Right atrium auricular region (tissue), 2 donors: ENCODE measurements around the gene TUBGCP2. TPM values are rescaled to one million over a fixed set of nuclear protein-coding genes. Genes with fewer than 3 reads are reported as not detected.

ENCODE experiments used
- DNase-seq: peaks from one replicate; pipeline ENCODE4 v3.0.0-alpha.2; 2019; ENCODE audit warnings: low spot score
- H3K27ac ChIP-seq, 2 donors: fragments of 200-600 bp; sonication (generic); 1 replicate in 1 of 2; 2 replicates in 1 of 2; pipeline ENCODE4 v1.5.1; 2016 to 2019
- H3K27me3 ChIP-seq, 2 donors: fragments of 200-600 bp; sonication (generic); one replicate each; pipeline versions ENCODE4 v1.5.1 to v1.6.0; 2017 to 2019
- H3K36me3 ChIP-seq: fragments of 200-600 bp; sonication (generic); one replicate; pipeline ENCODE4 v1.5.1; 2016
- H3K4me1 ChIP-seq, 2 donors: fragments of 200-600 bp; sonication (generic); one replicate each; pipeline versions ENCODE4 v1.5.1 to v1.6.0; 2017 to 2019
- H3K4me3 ChIP-seq, 2 donors: fragments of 200-600 bp; sonication (generic); 1 replicate in 1 of 2; 2 replicates in 1 of 2; pipeline ENCODE4 v1.5.1; 2017 to 2019; ENCODE audit warnings: mild to moderate bottlenecking in 1 of 2, moderate library complexity in 1 of 2
- H3K9me3 ChIP-seq, 2 donors: fragments of 200-600 bp; sonication (generic); one replicate each; pipeline ENCODE4 v1.5.1; 2019
- total RNA-seq, 2 donors: library from RNA; depleted of rRNA; stranded (reverse); fragments of >200 nt; gene quantifications; one replicate each; pipeline ENCODE4 v1.1.0, GENCODE V29; 2016
- TF ChIP-seq, protein P1 (sequence below), 2 donors: fragments of 200-600 bp; sonication (generic); IDR thresholded peaks; one replicate each; pipeline ENCODE4 v1.5.1; 2019; ENCODE audit warnings: antibody characterized with exemption in 2 of 2

The TUBGCP2 gene, protein sequence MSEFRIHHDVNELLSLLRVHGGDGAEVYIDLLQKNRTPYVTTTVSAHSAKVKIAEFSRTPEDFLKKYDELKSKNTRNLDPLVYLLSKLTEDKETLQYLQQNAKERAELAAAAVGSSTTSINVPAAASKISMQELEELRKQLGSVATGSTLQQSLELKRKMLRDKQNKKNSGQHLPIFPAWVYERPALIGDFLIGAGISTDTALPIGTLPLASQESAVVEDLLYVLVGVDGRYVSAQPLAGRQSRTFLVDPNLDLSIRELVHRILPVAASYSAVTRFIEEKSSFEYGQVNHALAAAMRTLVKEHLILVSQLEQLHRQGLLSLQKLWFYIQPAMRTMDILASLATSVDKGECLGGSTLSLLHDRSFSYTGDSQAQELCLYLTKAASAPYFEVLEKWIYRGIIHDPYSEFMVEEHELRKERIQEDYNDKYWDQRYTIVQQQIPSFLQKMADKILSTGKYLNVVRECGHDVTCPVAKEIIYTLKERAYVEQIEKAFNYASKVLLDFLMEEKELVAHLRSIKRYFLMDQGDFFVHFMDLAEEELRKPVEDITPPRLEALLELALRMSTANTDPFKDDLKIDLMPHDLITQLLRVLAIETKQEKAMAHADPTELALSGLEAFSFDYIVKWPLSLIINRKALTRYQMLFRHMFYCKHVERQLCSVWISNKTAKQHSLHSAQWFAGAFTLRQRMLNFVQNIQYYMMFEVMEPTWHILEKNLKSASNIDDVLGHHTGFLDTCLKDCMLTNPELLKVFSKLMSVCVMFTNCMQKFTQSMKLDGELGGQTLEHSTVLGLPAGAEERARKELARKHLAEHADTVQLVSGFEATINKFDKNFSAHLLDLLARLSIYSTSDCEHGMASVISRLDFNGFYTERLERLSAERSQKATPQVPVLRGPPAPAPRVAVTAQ
- total RNA-seq = 10 to 100 TPM; 22.1 to 30.4 TPM

DNA sequence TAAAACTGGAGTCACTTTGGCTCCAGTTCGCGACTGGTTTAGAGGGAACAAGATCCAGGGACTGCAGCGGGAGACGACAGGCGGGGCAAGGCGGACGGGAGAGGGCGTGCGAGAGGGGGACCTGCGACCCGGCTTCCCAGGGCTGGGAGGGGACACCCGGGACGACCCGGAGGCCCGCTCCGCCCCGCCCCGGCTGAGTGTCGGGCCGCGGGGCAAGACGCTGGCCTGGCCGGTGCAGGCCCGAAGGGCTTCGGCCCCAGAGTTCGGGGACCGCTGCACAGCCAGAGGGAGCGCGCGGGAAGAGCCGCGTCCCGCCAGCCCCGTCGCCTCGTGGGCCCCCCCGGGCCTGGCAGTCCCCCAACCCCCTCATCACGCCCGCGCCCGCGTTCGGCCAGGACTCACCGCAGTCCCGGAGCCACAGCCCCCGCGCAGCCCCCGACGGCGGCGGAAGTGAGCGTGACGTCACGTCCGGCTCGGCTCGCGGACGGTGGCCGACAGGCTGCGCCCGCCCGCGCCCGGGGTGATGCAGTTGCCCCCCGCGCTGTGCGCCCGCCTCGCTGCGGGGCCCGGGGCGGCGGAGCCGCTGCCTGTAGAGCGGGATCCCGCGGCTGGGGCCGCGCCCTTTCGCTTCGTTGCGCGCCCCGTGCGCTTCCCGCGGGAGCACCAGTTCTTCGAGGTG is at the start of gene TUBGCP2, which contains the start of gene ZNF511:
Gene TUBGCP2 (minus strand): TSS at position 452 of the 679 bp plus-strand sequence. CDS start 5,931 bp downstream, outside the sequence.
Gene ZNF511 (plus strand): TSS at position 494 of the 679 bp plus-strand sequence. CDS start 30 bp downstream, at position 524.
- TF ChIP-seq, protein P1, sequence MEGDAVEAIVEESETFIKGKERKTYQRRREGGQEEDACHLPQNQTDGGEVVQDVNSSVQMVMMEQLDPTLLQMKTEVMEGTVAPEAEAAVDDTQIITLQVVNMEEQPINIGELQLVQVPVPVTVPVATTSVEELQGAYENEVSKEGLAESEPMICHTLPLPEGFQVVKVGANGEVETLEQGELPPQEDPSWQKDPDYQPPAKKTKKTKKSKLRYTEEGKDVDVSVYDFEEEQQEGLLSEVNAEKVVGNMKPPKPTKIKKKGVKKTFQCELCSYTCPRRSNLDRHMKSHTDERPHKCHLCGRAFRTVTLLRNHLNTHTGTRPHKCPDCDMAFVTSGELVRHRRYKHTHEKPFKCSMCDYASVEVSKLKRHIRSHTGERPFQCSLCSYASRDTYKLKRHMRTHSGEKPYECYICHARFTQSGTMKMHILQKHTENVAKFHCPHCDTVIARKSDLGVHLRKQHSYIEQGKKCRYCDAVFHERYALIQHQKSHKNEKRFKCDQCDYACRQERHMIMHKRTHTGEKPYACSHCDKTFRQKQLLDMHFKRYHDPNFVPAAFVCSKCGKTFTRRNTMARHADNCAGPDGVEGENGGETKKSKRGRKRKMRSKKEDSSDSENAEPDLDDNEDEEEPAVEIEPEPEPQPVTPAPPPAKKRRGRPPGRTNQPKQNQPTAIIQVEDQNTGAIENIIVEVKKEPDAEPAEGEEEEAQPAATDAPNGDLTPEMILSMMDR (IDR thresholded peaks at IDR 0.05) = peak in 1 of 2 donors; percentile 17
- peak within 1 kb of the TSS; percentile 91 to 93 for H3K27ac ChIP-seq
- H3K9me3 ChIP-seq = no peaks in the 10 kb centered on the region
- H3K27me3 ChIP-seq = no peaks in the 10 kb centered on the region
- H3K4me1 ChIP-seq = peaks cover 0 to 31% of the 10 kb centered on the region in 2 donors
- peak; percentile 86 for DNase-seq
- H3K4me3 ChIP-seq = peak within 1 kb of the TSS; percentile 94 to 98
- H3K36me3 ChIP-seq = no peaks in the 10 kb centered on the region

DNA sequence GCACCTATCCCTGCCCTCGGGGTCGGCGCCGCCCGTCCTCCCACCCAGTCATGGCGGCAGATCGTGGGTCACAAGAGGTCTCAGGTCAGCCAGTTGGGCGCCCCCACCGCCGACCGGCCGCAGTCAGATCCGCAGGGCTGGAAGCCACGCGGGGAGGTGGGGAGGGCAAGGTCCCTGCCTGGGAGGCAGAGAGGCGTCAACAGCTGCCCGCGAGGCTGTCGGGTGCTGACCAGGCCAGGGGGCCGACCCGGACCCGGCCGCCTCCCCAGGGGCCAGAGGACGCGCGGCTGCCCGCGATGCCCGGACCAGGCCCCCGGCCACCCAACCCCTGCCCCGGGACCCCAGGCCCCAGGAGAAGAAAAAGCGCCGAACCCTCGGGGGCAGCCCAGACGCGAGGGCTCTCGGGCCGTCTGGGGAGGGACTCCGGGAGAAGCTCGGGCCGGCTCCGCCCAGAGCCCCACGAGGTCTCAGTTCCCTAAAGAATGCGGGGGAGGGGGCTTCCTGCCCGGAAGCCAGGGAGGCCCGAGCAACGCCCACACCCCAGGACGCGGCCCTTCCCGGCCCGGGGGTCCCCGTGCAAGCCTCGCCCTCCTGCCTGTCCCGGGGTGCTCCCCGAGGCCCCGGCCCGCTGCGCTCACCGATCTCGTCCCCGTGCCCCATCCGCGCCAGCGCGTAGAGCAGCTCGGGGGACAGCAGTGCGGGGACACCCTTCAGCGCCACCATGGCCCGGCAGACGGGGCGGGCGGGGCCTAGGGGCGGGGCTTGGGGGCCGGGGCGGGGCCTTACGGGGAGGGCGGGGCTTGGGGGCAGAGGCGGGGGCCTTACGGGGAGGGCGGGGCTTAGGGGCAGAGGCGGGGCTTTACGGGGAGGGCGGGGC is 48.9 kb upstream of the TUBGCP2 start, which contains the start of gene FUOM:
Gene FUOM (minus strand): TSS at position 735 of the 877 bp plus-strand sequence. CDS start 12 bp downstream, at position 723.
- no peaks in the 10 kb centered on the region for H3K9me3 ChIP-seq
- peak within 1 kb of the TSS; percentile 66 to 73 for H3K27ac ChIP-seq
- peaks cover 2% of the 10 kb centered on the region for H3K36me3 ChIP-seq
- peak within 1 kb of the TSS; percentile 53 to 76 for H3K4me3 ChIP-seq
- DNase-seq = no peak
- TF ChIP-seq, protein P1 (IDR thresholded peaks at IDR 0.05) = no peak
- peaks cover 0 to 17% of the 10 kb centered on the region in 2 donors for H3K4me1 ChIP-seq
- no peaks in the 10 kb centered on the region for H3K27me3 ChIP-seq

- peak overlapping the region; percentile 53 to 76 for H3K4me3 ChIP-seq
- H3K36me3 ChIP-seq = no peaks in the 10 kb centered on the region
- H3K27me3 ChIP-seq = no peaks in the 10 kb centered on the region
- no peak for DNase-seq
- TF ChIP-seq, protein P1 (IDR thresholded peaks at IDR 0.05) = no peak
- peak overlapping the region; percentile 66 to 73 for H3K27ac ChIP-seq
- peaks cover 0 to 17% of the 10 kb centered on the region in 2 donors for H3K4me1 ChIP-seq
- H3K9me3 ChIP-seq = no peaks in the 10 kb centered on the region
Measured at GRCh38 chr10:133356549-133357284, 48.0 kb upstream of the TUBGCP2 start.

DNA sequence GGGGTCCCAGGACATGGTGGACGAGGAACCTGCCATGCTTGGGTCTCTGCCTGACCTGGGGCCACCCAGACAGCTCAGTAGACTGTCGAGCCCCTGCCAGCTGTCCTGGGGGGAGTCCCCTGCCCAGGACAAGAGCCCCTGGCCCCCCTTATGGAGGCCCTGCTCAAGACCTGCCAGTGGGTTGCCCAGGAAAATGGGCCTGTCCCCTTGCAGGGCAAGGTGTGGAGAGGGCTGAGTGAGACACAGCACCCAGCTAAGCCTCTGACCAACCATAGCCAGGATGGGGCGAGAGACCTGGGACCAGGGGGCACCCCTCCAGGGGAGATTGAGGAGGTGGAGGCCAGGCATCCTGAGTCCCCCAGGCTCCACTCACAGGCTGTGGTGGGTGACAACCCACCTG is 47.3 kb upstream of the TUBGCP2 start:
- Histone ChIP-seq H3K27ac (no peak overlapping the region), H3K27me3 (no peaks in the 10 kb centered on the region), H3K4me3 (no peak overlapping the region), H3K9me3 (no peaks in the 10 kb centered on the region), H3K4me1 (peaks cover 0 to 17% of the 10 kb centered on the region in 2 donors), H3K36me3 (no peaks in the 10 kb centered on the region)
- TF ChIP-seq, protein P1 (IDR thresholded peaks at IDR 0.05) = no peak
- no peak for DNase-seq
